H1 (cell line): ENCODE measurements around the gene CFAP65. TPM values are rescaled to one million over a fixed set of nuclear protein-coding genes. Genes with fewer than 3 reads are reported as not detected.

Experiments used
- ATF3 ChIP-seq: IDR thresholded peaks from 2 replicates; pipeline ENCODE4 v1.6.1; 2011; ENCODE audit warnings: low read depth, mild to moderate bottlenecking, low read length; ENCODE audit not compliant: insufficient read depth
- GTF2F1 ChIP-seq: IDR thresholded peaks from 2 replicates; pipeline ENCODE4 v1.6.1; 2012; ENCODE audit warnings: low read depth, low read length, improper control_type of control experiment, borderline replicate concordance
- RFX5 ChIP-seq: IDR thresholded peaks from 2 replicates; pipeline ENCODE4 v1.6.1; 2011; ENCODE audit warnings: low read depth, low read length, improper control_type of control experiment, borderline replicate concordance
- SAP30 ChIP-seq: fragments of 300-600 bp; sonication (generic); IDR thresholded peaks from 2 replicates; pipeline ENCODE4 v1.7.1; 2012; ENCODE audit warnings: low read length, moderate library complexity, mild to moderate bottlenecking, inconsistent platforms; ENCODE audit not compliant: insufficient read depth, insufficient replicate concordance
- SP4 ChIP-seq: IDR thresholded peaks from 2 replicates; pipeline ENCODE4 v1.6.1; 2012; ENCODE audit warnings: low read length, inconsistent platforms
- polyA plus RNA-seq, 7 experiments: library from polyadenylated mRNA; depleted of rRNA in 3 of 7; stranded (reverse) in 5 of 7; unstranded in 2 of 7; fragments of >200 nt in 5 of 7; fragments of 200-250 nt in 2 of 7; gene quantifications; 1 replicate in 5 of 7; 2 replicates in 1 of 7; 4 replicates in 1 of 7; pipeline versions ENCODE4 v1.2.1 to v1.2.3, GENCODE V29; 2011 to 2013; ENCODE audit warnings: missing spikeins in 2 of 7, mixed read lengths in 2 of 7
- total RNA-seq: library from RNA; stranded (reverse); fragmentation: NEBNext Ultra II Directional; extraction: Animal tissue kit (Norgen Biotek cat#: 25700); gene quantifications from 2 replicates; pipeline ENCODE4 v1.2.1, GENCODE V29; 2021

The CFAP65 gene
- total and polyA plus RNA-seq, 2 of the 8 experiments (the other 6 are each of a cell fraction or from before 2014, with no cell fraction given): 0.19 to 0.45 TPM

- TF ChIP-seq ATF3 (no peak), GTF2F1 (no peak), RFX5 (no peak), SP4 (no peak), SAP30 (no peak)
These were observed 46.5 kb upstream of the CFAP65 start (continued) for GRCh38 chr2:219087848-219088247.
